ENCODE measurements around the gene TCAF1.

DNA sequence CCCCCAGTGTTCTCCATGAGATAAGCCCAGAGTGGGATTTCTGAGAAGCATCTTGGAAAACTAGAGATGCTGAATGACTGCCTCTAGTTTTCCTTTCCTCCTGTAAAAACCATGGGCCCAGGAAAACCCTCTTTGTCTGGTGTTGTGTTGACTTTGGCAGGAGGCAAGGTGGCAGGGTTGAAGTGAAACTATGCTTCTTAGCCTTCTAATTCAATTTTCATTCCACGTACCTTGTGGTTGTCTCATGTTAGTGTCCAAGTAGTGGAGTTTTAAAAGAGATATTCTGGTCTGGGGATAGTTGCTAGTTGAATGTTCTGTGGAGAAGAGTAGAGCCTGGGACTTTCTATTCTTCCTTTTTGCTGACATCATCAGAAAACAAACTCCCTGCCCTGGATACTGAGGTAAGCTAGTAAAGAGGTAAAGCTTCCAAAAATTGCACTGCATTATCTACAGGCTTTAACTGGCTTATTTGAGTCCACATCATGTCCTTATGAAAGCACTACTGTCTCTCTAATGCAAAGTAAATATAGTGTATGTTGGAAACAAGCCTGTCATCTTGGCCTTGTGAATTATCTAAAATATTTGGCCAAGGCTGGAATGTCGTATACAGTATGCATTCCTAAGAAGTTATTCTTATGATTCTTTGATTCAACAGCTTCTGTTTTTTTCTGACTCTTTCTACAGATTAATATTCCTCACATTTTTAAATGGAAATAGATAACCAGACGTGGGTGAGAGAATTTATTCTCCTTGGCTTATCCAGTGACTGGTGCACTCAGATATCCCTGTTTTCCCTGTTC is 32.8 kb upstream of the TCAF1 start, which contains the start of gene OR2F2:
- TF ChIP-seq, protein P1, sequence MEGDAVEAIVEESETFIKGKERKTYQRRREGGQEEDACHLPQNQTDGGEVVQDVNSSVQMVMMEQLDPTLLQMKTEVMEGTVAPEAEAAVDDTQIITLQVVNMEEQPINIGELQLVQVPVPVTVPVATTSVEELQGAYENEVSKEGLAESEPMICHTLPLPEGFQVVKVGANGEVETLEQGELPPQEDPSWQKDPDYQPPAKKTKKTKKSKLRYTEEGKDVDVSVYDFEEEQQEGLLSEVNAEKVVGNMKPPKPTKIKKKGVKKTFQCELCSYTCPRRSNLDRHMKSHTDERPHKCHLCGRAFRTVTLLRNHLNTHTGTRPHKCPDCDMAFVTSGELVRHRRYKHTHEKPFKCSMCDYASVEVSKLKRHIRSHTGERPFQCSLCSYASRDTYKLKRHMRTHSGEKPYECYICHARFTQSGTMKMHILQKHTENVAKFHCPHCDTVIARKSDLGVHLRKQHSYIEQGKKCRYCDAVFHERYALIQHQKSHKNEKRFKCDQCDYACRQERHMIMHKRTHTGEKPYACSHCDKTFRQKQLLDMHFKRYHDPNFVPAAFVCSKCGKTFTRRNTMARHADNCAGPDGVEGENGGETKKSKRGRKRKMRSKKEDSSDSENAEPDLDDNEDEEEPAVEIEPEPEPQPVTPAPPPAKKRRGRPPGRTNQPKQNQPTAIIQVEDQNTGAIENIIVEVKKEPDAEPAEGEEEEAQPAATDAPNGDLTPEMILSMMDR (conservative IDR thresholded peaks at IDR 0.05; ENCODE audit: low read depth, low read length): no peak
- no peak for TF ChIP-seq CEBPB (IDR thresholded peaks at IDR 0.05; ENCODE audit: low read depth, low read length)
- no peak for TF ChIP-seq POLR2A (IDR thresholded peaks at IDR 0.05; ENCODE audit: low read depth, low read length)
- TF ChIP-seq RAD21 (IDR thresholded peaks at IDR 0.05; ENCODE audit: low read length): no peak
- TF ChIP-seq RFX5 (IDR thresholded peaks at IDR 0.05; ENCODE audit: low read depth, low read length): no peak
- TF ChIP-seq RCOR1 (IDR thresholded peaks at IDR 0.05; ENCODE audit: insufficient replicate concordance, low read length): no peak
- no peak for TF ChIP-seq MXI1 (IDR thresholded peaks at IDR 0.05; ENCODE audit: borderline replicate concordance, low read depth, low read length)
